ENCODE measurements around the gene FBXW11.
"Not testable (repeated sequence)": the region's sequence is repeated elsewhere in the genome, so short reads cannot be mapped to it uniquely, and the experiment has no call there.

The FBXW11 gene

DNA sequence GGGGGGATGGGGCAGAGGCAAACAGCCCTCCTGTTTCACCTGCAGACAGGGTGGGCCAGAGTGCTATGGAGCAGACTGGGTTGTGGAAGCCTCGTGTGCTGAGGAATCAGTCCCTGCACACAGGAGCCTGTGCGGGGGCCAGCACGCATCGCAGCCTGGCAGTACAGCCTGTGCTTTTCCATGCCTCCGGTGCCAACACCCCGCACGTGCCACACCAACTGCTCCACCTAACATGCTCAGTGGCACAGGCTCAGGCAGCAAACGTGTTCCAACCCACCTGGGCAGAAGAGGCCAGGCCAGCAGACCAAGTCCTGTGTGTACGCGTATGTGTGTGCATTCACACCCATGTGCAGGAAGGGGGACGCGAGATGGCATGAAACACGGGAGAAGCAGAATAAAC lies 37.4 kb upstream of the FBXW11 start:
- no peak for TF ChIP-seq POLR2A (IDR thresholded peaks at IDR 0.05; ENCODE audit: low read length)
- TF ChIP-seq GATA1 (IDR thresholded peaks at IDR 0.05; ENCODE audit: low read depth, low read length), result no peak
- DNase-seq, result no peak

DNA sequence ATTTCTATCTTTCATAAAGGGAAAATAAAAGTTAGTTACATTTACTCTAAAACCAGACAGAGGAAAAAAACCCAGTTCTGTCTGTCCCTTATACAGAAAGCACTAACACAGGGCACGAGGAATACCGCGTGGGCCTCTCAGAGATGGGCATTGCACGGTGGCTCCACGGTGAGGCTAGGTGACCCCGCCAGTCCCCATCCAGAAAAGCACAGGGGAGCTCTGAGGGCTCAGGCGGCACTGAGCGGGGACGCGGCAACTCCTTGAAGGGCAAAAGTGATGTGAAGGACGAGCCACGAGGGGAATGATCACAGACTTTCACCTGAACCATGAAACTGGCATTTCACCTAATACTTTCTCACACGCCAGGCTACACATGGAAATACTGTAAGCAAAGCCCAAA lies 35.7 kb upstream of the FBXW11 start:
- no peak for TF ChIP-seq POLR2A (IDR thresholded peaks at IDR 0.05; ENCODE audit: low read length)
- TF ChIP-seq GATA1 (IDR thresholded peaks at IDR 0.05; ENCODE audit: low read depth, low read length), result no peak
- no peak for DNase-seq

DNA sequence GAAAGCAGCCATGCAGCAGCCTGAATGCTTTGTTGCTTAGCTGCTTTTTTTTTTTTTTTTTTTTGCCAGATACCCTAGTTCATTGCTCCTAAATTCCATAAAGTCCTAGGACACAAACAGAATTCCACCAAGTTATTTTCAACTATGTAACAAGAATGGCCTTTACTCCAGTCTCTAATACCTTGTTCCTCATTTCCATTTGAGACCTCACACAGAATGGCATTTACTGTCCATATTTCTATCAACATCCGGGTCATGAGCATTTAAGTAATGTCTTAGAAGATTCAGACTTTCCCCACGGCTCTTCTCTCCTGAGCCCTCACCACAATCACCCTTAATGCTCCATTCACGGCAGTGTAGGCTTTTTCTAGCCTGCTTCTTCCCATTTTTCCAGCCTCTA lies 31.7 kb upstream of the FBXW11 start:
- no peak for DNase-seq
- TF ChIP-seq GATA1 (IDR thresholded peaks at IDR 0.05; ENCODE audit: low read depth, low read length), result no peak
- no peak for TF ChIP-seq POLR2A (IDR thresholded peaks at IDR 0.05; ENCODE audit: low read length)

GRCh38 chr5:172035049-172035448 lies 28.6 kb upstream of the FBXW11 start:
- DNase-seq, result no peak
- no peak for TF ChIP-seq POLR2A (IDR thresholded peaks at IDR 0.05; ENCODE audit: low read length)
- no peak for TF ChIP-seq GATA1 (IDR thresholded peaks at IDR 0.05; ENCODE audit: low read depth, low read length)

- DNase-seq, result no peak
- TF ChIP-seq GATA1 (IDR thresholded peaks at IDR 0.05; ENCODE audit: low read depth, low read length) (no peak), POLR2A (IDR thresholded peaks at IDR 0.05; ENCODE audit: low read length) (no peak)
Observed at GRCh38 chr5:172031894-172032461, 25.5 kb upstream of the FBXW11 start.

GRCh38 chr5:172029876-172030275 lies 23.4 kb upstream of the FBXW11 start:
- TF ChIP-seq POLR2A (IDR thresholded peaks at IDR 0.05; ENCODE audit: low read length) (no peak), GATA1 (IDR thresholded peaks at IDR 0.05; ENCODE audit: low read depth, low read length) (no peak)
- no peak for DNase-seq

GRCh38 chr5:172028167-172028566 lies 21.7 kb upstream of the FBXW11 start:
- no peak for DNase-seq
- TF ChIP-seq POLR2A (IDR thresholded peaks at IDR 0.05; ENCODE audit: low read length) (no peak), GATA1 (IDR thresholded peaks at IDR 0.05; ENCODE audit: low read depth, low read length) (no peak)

- not testable (repeated sequence) for DNase-seq
Observed at GRCh38 chr5:172020110-172020786, 13.8 kb upstream of the FBXW11 start.

GRCh38 chr5:172015346-172015745 lies 8.9 kb upstream of the FBXW11 start:
- no peak for DNase-seq
- TF ChIP-seq POLR2A (IDR thresholded peaks at IDR 0.05; ENCODE audit: low read length) (no peak), GATA1 (IDR thresholded peaks at IDR 0.05; ENCODE audit: low read depth, low read length) (no peak)

- DNase-seq, result peak; percentile 30 to 39
- TF ChIP-seq POLR2A (IDR thresholded peaks at IDR 0.05; ENCODE audit: low read length), result no peak
- no peak for TF ChIP-seq GATA1 (IDR thresholded peaks at IDR 0.05; ENCODE audit: low read depth, low read length)
Observed at GRCh38 chr5:172010278-172010677, 3.8 kb upstream of the FBXW11 start.

DNA sequence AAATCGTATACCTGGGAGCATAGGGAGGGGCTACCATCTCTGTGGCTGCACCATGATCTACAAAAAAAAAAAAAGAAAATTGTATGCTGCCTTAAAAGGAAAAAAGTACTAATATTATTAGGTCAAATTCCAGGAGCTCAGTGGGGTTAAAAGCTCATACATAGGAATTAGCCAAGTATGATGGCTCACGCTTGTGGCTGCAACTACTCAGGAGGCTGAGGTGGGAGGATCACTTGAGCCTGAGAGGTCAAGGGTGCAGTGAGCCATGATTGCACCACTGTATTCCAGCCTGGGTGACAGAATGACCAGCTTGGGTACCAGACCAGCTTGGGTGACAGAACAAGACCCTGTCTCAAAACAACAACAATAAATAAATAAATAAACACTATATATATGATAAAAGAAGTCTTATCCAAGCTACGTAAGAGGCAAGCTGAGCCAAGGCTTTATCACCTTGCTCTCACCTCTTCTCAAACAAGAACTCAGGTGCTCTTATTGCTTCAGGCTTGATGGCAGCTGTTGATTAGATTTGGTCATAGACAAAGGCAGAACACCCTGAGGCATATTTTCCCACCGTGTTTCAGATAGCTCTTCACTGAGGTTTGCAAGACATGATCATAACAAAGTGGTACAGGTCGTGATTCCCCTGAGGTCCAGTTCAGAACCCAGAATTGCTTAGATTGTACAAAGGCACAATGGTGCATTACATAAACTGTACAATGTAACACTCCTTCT lies 3.3 kb upstream of the FBXW11 start:
- no peak for TF ChIP-seq GATA1 (IDR thresholded peaks at IDR 0.05; ENCODE audit: low read depth, low read length)
- no peak for TF ChIP-seq POLR2A (IDR thresholded peaks at IDR 0.05; ENCODE audit: low read length)
- DNase-seq, result no peak

DNA sequence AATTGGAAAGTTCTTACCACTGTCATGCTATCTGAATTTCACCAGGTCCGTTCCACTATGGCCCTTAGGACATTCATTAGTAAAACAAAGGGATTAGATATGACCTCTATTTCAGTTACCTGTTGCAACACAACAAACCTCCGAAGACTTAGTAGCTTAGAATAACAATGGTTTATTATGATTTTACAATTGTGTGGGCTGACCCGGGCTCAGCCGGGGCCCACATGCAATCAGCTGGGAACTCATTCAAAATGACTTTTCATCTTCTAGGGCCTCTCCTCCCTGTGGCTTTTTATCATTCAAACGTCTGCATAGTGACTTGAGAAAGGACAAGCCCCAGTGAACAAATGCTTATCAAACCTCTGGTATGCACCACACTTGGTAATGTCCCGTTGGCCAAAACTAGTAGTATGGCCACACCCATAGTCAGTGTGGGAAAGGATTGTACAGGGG lies 2.3 kb upstream of the FBXW11 start:
- peak; percentile 21 for TF ChIP-seq POLR2A (IDR thresholded peaks at IDR 0.05; ENCODE audit: low read length)
- TF ChIP-seq GATA1 (IDR thresholded peaks at IDR 0.05; ENCODE audit: low read depth, low read length), result no peak
- DNase-seq, result peak; percentile 82 to 92

- DNase-seq, result peak; percentile 38 to 41
- TF ChIP-seq GATA1 (IDR thresholded peaks at IDR 0.05; ENCODE audit: low read depth, low read length) (no peak), POLR2A (IDR thresholded peaks at IDR 0.05; ENCODE audit: low read length) (no peak)
Observed at GRCh38 chr5:172008111-172008455, 1.6 kb upstream of the FBXW11 start.

DNA sequence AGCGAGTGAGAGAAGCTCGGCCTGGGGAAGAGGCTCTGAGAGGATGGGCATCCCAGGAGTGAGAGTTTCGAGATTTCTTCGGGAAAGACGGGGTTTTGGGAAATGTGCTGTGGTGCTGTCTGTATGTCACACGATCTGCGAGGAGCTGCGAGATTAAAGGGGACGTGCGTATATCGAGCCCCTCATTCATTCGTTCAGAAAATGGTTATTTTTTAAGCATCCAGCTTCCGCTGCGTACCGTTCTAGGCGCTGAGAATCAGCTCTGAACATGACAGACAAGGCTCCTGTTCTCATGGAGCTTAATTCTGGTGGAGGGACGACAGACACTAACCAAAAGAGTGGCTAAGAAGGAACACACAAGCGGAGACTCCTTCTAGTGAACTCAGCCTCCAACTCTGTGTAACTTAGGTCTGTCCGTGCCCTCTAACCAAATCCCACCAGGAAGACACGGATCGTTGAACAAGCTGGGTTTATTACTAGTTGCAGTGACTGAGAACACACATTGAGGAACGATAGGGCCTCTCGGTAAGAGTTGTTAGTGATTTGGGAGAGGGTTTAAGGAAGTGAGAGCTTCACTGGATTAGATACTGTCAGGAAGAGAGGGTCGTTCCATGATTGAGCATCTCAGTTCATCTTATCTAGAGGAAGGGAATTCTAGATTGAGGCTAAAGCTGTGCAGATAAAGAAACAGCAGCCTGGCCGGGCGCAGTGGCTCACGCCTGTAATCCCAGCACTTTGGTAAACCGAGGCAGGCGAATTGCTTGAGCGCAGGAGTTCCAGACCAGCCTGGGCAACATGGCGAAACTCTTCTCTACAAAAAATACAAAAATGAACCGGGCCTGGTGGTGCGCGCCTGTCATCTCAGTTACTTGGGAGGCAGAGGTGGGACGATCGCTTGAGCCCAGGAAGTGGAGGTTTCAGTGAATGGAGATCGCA lies 1.0 kb upstream of the FBXW11 start:
- TF ChIP-seq GATA1 (IDR thresholded peaks at IDR 0.05; ENCODE audit: low read depth, low read length) (no peak), POLR2A (IDR thresholded peaks at IDR 0.05; ENCODE audit: low read length) (peak; percentile 64)
- peak; percentile 61 to 69 for DNase-seq

Data from erythroblast (primary cell).